ENCODE results near the gene OR5H1. TPM values are rescaled to one million over a fixed set of nuclear protein-coding genes. Genes with fewer than 3 reads are reported as not detected.

OR5H1 gene
- total RNA-seq, 1 experiment from 2014 or later = not detected

Other genes with a start within 250 kb of the OR5H1 start
- gene RIOX2, start 158.3 kb upstream of the OR5H1 start, total RNA-seq (2014; rRNA removed; shearing (Covaris generic)) = 22.0 and 23.8 TPM in 2 replicates
- gene GABRR3, start 95.4 kb upstream of the OR5H1 start, total RNA-seq (2014; rRNA removed; shearing (Covaris generic)) = not detected in 2 replicates
- gene OR5AC2, start 43.5 kb upstream of the OR5H1 start, total RNA-seq (2014; rRNA removed; shearing (Covaris generic)) = not detected in 2 replicates
- not detected in 2 replicates for gene OR5H14, start 16.8 kb downstream of the OR5H1 start, total RNA-seq (2014; rRNA removed; shearing (Covaris generic))
- gene OR5H15, start 36.0 kb downstream of the OR5H1 start, total RNA-seq (2014; rRNA removed; shearing (Covaris generic)) = not detected in 2 replicates
- gene OR5H6, start 133.5 kb downstream of the OR5H1 start, total RNA-seq (2014; rRNA removed; shearing (Covaris generic)) = not detected in 2 replicates
- gene OR5H2, start 151.8 kb downstream of the OR5H1 start, total RNA-seq (2014; rRNA removed; shearing (Covaris generic)) = not detected in 2 replicates
- not detected in 2 replicates for gene OR5K4, start 223.1 kb downstream of the OR5H1 start, total RNA-seq (2014; rRNA removed; shearing (Covaris generic))